HG03469 (cell line): Measurements from ENCODE around the gene CNOT4.
"Not testable (repeated sequence)": the region's sequence is repeated elsewhere in the genome, so short reads cannot be mapped to it uniquely, and the experiment has no call there.

Experiments
- ATAC-seq: cut with Tn5 transposase; IDR thresholded peaks from one replicate; pipeline ENCODE4 v1.9.1; 2021; ENCODE audit warnings: mild to moderate bottlenecking, moderate library complexity, moderate number of reproducible peaks; ENCODE audit not compliant: unreplicated experiment

Gene CNOT4

DNA sequence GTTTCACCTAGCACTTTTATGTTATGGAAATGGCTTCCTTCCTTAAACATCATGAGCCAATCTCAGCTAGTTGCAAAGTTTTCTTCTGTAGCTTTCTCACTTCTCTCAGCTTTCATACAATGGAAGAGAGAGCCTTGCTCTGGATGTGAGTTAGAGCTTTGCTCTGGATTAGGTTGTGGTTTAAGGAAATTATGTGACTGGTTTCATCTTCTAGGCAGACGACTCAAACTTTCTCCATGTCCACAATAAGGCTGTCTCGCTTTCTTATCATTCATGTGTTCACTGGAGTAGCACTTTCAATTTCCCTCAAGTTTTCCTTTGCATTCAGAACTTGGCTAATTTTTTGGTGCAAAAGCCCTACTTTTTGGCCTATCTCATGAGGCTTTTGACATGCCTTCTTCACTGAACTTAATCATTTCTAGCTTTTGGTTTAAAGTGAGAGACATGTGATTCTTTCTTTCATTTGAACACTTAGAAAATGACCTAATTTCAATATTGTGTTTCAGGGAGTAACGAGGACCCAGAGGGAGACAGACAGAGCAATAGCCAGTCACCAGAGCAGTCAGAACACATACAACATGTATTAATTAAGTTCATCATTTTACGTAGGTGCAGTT is 49.8 kb downstream of the CNOT4 start:
- no peak for ATAC-seq

- no peak for ATAC-seq
Observed at GRCh38 chr7:135459076-135459475, 50.8 kb downstream of the CNOT4 start.

GRCh38 chr7:135454060-135454459 is 55.8 kb downstream of the CNOT4 start:
- no peak for ATAC-seq

DNA sequence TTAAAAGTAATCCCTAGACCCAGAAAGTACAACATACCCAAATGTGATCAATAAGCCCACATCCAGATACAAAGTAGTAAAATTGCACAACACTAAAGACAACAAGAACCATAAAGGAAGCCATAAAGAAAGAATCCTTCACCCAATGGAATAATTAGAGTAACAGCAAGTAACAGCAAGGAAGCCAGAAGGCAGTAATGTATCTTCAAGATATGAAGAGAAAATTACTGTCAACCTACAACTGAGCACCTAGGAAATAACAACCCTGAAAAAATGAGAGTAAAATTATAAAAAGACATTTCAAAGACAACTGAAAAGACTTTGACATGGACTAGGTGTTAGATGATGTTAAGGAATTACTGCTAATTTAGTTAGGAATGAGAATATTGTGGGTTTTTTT is 60.5 kb downstream of the CNOT4 start:
- ATAC-seq: no peak

DNA sequence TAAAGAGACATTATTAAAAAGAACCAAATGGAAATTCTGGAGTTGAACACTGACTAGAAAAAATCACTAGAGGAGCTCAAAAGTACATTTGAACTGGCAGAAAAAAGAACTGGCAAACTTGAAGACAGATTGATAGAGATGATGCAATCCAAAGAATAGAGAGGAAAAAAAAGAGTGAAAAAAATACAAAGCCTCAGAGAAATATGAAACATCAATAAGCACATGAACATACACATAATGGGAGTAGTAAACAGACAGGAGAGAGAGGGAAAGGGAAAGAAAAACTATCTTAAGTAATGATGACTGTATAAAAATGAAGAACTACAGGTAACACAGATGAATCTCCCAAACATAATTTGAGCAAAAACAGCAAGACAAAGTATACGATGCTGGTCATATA is 61.1 kb downstream of the CNOT4 start:
- ATAC-seq: no peak

- no peak for ATAC-seq
Observed at GRCh38 chr7:135447748-135448147, 62.2 kb downstream of the CNOT4 start.

GRCh38 chr7:135445690-135446089 is 64.2 kb downstream of the CNOT4 start:
- ATAC-seq: no peak

- not testable (repeated sequence) for ATAC-seq
Observed at GRCh38 chr7:135445266-135445665, 64.6 kb downstream of the CNOT4 start.

- no peak for ATAC-seq
Observed at GRCh38 chr7:135441791-135442190, 68.1 kb downstream of the CNOT4 start.

- ATAC-seq: no peak
Observed at GRCh38 chr7:135434047-135434446, 75.9 kb downstream of the CNOT4 start.

DNA sequence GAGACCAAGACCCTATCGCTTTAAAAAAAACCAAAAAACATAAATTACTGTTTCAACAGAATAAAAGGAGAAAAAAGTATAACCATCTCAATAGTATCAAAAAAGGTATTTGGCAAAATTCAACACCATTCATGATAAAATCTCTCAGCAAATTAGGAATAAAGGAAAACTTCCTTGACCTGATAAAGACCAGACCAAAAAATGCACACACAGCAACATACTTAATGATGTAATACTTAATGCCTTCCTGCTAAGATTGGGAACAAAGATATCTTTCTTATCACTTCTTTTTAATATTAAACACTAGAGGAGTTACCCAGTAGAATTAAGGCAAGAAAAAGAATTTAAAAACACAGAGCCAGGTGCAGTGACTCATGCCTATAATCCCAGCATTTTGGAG is 79.3 kb downstream of the CNOT4 start:
- no peak for ATAC-seq

GRCh38 chr7:135428879-135429278 is 81.0 kb downstream of the CNOT4 start:
- ATAC-seq: no peak

GRCh38 chr7:135428011-135428410 is 81.9 kb downstream of the CNOT4 start:
- no peak for ATAC-seq

- ATAC-seq: no peak
Observed at GRCh38 chr7:135427166-135427565, 82.7 kb downstream of the CNOT4 start.

GRCh38 chr7:135425036-135425435 is 84.9 kb downstream of the CNOT4 start:
- no peak for ATAC-seq

DNA sequence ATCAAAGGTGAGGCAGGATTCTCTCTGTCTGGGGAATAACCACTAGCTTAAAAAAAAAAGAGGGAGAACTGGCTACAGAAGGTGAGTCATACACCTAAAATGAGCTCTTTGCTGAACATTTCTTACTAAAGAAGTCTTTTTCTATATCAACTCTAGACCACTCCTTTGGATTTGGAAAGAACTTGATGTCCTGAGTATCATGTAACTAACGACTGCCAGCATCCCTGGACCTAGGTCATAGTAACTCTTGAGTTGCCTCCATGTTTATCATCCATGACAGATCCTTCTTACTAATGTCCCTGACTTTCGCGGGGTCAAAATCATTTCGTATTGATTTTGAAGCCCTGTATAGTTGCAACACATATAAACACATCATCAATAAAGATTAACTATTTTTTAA is 89.1 kb downstream of the CNOT4 start:
- no peak for ATAC-seq

GRCh38 chr7:135416431-135416830 is 93.5 kb downstream of the CNOT4 start:
- ATAC-seq: no peak

GRCh38 chr7:135414850-135415439 is 95.0 kb downstream of the CNOT4 start:
- ATAC-seq: no peak

DNA sequence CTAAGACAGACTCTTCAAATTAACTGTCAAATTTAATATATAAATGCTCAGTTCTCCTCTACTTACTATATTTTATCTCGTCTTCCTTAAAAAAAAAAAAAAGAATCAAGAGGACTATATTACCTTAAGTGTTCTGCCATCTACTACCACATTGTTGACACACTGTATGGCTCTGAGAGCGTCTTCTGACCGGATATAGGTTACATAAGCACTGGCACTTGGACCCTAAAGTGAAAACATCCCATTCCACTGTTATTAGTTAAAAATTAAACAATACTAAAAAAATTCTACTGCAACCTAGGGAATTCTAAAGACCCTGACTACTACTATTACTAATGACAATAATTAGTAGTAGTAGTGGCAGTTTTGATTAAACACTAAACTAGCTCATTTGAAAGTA is 95.7 kb downstream of the CNOT4 start:
- ATAC-seq: no peak

DNA sequence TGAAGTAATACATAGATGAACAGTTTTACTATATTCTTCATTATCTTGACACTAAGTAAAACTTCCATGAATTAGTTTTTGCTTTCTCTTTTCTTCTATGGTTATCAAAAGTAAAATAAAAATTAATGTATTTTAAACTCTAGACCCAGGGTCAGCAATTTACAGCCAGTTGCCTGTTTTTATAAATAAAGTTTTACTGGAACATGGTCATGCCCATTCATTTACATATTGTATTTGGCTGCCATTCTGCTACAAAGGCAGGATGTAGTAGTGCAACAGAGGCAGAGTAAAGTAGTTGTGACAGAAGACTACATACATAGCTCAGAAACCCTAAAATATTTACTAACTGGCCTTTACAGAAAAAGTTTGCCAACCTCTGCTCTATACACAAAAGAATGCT is 98.8 kb downstream of the CNOT4 start:
- ATAC-seq: no peak

- no peak for ATAC-seq
Observed at GRCh38 chr7:135410543-135410942, 99.4 kb downstream of the CNOT4 start.

- ATAC-seq: no peak
Observed at GRCh38 chr7:135409845-135410542, 99.9 kb downstream of the CNOT4 start.
